ENCODE measurements around the gene JAG1. TPM values are rescaled to one million over a fixed set of nuclear protein-coding genes. Genes with fewer than 3 reads are reported as not detected.

The JAG1 gene
- total RNA-seq, 1 experiment from 2014 or later = 45.2 TPM

DNA sequence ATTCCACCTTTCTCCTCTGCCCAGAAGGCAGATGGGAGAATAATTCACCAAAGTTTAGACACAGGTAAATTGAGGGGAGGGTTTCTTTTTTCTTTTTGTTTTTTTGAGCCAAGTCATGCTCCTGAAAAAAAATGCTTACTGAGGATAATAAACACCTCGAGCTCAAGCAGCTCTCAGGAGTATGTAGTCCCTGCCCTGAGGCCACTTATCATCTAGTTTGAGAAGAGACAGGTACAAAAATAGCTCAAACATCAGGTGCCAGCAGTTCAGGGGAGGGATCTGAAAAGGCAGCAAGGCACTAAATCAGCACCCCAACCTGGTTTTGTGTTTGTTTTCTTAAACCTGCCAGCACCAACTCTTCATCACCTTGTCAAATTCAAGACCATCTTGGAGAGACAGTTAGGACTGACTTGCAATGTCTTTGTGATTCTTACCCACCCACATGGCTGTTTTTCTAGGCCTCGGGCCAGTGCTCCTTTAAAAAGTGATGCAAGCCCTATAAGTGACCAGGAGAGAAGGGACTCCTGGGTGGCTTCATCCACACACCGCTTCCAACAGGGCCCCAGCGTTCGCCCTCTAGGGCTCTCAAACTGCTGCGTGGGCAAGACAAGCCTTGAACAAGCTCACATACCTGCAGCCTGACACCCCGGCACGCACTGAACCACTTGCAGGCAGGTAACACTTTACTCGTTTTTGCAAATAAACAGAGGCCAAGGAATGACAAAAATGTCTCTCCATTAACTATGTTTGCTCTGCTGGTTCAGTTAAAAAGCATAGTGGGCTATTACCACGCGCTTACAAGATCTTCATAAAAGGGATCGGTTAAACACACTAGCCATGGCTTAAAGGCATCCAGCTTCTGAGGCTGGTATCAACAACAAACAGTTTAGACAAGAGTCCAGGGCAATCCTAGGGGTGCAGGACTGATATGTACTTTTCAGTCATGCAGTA is 13.9 kb downstream of the JAG1 start:
- H3K9me3 Mint-ChIP-seq = no peaks in the 10 kb centered on the region
- peak overlapping the region; percentile 95 for H3K27ac Mint-ChIP-seq
- TF ChIP-seq, protein P1, sequence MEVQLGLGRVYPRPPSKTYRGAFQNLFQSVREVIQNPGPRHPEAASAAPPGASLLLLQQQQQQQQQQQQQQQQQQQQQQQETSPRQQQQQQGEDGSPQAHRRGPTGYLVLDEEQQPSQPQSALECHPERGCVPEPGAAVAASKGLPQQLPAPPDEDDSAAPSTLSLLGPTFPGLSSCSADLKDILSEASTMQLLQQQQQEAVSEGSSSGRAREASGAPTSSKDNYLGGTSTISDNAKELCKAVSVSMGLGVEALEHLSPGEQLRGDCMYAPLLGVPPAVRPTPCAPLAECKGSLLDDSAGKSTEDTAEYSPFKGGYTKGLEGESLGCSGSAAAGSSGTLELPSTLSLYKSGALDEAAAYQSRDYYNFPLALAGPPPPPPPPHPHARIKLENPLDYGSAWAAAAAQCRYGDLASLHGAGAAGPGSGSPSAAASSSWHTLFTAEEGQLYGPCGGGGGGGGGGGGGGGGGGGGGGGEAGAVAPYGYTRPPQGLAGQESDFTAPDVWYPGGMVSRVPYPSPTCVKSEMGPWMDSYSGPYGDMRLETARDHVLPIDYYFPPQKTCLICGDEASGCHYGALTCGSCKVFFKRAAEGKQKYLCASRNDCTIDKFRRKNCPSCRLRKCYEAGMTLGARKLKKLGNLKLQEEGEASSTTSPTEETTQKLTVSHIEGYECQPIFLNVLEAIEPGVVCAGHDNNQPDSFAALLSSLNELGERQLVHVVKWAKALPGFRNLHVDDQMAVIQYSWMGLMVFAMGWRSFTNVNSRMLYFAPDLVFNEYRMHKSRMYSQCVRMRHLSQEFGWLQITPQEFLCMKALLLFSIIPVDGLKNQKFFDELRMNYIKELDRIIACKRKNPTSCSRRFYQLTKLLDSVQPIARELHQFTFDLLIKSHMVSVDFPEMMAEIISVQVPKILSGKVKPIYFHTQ (CRISPR knock-in tag; IDR thresholded peaks at IDR 0.05) = no peak
- TF ChIP-seq, protein P2, sequence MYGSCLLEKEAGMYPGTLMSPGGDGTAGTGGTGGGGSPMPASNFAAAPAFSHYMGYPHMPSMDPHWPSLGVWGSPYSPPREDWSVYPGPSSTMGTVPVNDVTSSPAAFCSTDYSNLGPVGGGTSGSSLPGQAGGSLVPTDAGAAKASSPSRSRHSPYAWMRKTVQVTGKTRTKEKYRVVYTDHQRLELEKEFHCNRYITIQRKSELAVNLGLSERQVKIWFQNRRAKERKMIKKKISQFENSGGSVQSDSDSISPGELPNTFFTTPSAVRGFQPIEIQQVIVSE (CRISPR knock-in tag; IDR thresholded peaks at IDR 0.05; ENCODE audit: borderline replicate concordance) = no peak
- ChIA-PET CTCF (interaction anchor here (0.6 to 1.5 kb wide), 5 partner anchors 12 to 546 kb away, joined by 3 to 6 read pairs (median 4); no protein-coding TSS in a partner anchor), POLR2A (interaction anchor here (0.8 kb wide), 1 partner anchor 14 kb away, joined by 3 read pairs; the partner anchor contains the start of gene JAG1)
- peak; percentile 17 for ATAC-seq
- H3K4me1 Mint-ChIP-seq = peaks cover 95% of the 10 kb centered on the region
- H3K4me3 Mint-ChIP-seq = peak overlapping the region; percentile 18; the same call in 1 of the 2 replicates
- H3K27me3 Mint-ChIP-seq (ENCODE audit: low read depth) = no peaks in the 10 kb centered on the region
- peaks cover 79% of the 10 kb centered on the region for H3K36me3 Mint-ChIP-seq
- DNase-seq (ENCODE audit: low spot score) = no peak

DNA sequence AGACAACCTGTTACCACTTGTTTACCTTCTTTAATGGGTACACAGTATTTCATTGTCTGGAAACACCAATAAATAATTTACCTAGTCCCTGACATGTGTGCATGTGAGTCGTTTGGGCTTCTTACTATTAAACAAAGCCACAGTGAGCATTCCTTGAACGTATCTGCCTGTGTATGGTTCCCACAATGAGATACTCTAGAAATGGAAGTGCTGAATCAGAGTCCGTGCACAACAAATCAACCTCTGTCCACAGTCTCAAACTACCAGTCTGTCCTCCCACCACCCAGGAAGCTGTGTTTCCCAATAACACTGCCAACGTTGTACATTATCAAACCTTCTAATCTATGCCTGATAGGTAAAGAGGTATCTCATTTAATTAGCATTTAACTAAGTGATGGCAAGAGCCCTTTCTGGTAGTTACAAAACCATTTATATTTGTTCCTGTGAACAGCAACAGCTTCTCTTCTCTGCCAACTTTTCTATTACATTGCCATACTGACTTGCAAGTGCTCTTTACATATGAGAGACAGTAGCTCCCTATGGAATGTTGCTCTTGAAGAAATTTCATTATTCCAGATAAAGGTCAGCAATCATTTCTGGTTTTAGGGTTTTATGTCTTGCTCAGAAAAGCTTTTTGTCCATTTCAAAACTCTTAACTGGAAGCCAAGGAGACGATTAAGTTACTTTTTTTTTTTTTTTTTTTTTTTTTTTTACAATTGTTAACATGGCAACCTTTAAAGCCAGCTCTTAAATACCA is 14.7 kb downstream of the JAG1 start:
- DNase-seq (ENCODE audit: low spot score) = no peak
- ATAC-seq = no peak
- Mint-ChIP-seq H3K9me3 (no peaks in the 10 kb centered on the region), H3K4me3 (no peak overlapping the region), H3K36me3 (peaks cover 84% of the 10 kb centered on the region), H3K27me3 (ENCODE audit: low read depth) (no peaks in the 10 kb centered on the region), H3K27ac (no peak overlapping the region), H3K4me1 (peaks cover 95% of the 10 kb centered on the region)
- ChIA-PET POLR2A (no interaction called here), CTCF (interaction anchor here (0.6 to 1.5 kb wide), 4 partner anchors 13 to 547 kb away, joined by 3 to 6 read pairs (median 5); no protein-coding TSS in a partner anchor)
- TF ChIP-seq MYBL2 (CRISPR knock-in tag; IDR thresholded peaks at IDR 0.05) = no peak
- TF ChIP-seq, protein P3, sequence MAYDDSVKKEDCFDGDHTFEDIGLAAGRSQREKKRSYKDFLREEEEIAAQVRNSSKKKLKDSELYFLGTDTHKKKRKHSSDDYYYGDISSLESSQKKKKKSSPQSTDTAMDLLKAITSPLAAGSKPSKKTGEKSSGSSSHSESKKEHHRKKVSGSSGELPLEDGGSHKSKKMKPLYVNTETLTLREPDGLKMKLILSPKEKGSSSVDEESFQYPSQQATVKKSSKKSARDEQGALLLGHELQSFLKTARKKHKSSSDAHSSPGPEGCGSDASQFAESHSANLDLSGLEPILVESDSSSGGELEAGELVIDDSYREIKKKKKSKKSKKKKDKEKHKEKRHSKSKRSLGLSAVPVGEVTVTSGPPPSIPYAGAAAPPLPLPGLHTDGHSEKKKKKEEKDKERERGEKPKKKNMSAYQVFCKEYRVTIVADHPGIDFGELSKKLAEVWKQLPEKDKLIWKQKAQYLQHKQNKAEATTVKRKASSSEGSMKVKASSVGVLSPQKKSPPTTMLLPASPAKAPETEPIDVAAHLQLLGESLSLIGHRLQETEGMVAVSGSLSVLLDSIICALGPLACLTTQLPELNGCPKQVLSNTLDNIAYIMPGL (CRISPR knock-in tag; IDR thresholded peaks at IDR 0.05) = no peak
- TF ChIP-seq NR2C2 (CRISPR knock-in tag; IDR thresholded peaks at IDR 0.05) = no peak
- no peak for TF ChIP-seq ZNF396 (CRISPR knock-in tag; IDR thresholded peaks at IDR 0.05; ENCODE audit: borderline replicate concordance)
- TF ChIP-seq NFATC4 (CRISPR knock-in tag; IDR thresholded peaks at IDR 0.05) = no peak
- no peak for TF ChIP-seq ZNF219 (CRISPR knock-in tag; IDR thresholded peaks at IDR 0.05; ENCODE audit: borderline replicate concordance)
- TF ChIP-seq FOXP1 (CRISPR knock-in tag; IDR thresholded peaks at IDR 0.05; ENCODE audit: borderline replicate concordance) = no peak
- TF ChIP-seq GABPB1 (CRISPR knock-in tag; IDR thresholded peaks at IDR 0.05) = no peak
- TF ChIP-seq, protein P4, sequence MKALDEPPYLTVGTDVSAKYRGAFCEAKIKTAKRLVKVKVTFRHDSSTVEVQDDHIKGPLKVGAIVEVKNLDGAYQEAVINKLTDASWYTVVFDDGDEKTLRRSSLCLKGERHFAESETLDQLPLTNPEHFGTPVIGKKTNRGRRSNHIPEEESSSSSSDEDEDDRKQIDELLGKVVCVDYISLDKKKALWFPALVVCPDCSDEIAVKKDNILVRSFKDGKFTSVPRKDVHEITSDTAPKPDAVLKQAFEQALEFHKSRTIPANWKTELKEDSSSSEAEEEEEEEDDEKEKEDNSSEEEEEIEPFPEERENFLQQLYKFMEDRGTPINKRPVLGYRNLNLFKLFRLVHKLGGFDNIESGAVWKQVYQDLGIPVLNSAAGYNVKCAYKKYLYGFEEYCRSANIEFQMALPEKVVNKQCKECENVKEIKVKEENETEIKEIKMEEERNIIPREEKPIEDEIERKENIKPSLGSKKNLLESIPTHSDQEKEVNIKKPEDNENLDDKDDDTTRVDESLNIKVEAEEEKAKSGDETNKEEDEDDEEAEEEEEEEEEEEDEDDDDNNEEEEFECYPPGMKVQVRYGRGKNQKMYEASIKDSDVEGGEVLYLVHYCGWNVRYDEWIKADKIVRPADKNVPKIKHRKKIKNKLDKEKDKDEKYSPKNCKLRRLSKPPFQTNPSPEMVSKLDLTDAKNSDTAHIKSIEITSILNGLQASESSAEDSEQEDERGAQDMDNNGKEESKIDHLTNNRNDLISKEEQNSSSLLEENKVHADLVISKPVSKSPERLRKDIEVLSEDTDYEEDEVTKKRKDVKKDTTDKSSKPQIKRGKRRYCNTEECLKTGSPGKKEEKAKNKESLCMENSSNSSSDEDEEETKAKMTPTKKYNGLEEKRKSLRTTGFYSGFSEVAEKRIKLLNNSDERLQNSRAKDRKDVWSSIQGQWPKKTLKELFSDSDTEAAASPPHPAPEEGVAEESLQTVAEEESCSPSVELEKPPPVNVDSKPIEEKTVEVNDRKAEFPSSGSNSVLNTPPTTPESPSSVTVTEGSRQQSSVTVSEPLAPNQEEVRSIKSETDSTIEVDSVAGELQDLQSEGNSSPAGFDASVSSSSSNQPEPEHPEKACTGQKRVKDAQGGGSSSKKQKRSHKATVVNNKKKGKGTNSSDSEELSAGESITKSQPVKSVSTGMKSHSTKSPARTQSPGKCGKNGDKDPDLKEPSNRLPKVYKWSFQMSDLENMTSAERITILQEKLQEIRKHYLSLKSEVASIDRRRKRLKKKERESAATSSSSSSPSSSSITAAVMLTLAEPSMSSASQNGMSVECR (CRISPR knock-in tag; IDR thresholded peaks at IDR 0.05; ENCODE audit: borderline replicate concordance) = no peak
- no peak for TF ChIP-seq TCF7 (CRISPR knock-in tag; IDR thresholded peaks at IDR 0.05; ENCODE audit: low read depth)
- TF ChIP-seq, protein P5, sequence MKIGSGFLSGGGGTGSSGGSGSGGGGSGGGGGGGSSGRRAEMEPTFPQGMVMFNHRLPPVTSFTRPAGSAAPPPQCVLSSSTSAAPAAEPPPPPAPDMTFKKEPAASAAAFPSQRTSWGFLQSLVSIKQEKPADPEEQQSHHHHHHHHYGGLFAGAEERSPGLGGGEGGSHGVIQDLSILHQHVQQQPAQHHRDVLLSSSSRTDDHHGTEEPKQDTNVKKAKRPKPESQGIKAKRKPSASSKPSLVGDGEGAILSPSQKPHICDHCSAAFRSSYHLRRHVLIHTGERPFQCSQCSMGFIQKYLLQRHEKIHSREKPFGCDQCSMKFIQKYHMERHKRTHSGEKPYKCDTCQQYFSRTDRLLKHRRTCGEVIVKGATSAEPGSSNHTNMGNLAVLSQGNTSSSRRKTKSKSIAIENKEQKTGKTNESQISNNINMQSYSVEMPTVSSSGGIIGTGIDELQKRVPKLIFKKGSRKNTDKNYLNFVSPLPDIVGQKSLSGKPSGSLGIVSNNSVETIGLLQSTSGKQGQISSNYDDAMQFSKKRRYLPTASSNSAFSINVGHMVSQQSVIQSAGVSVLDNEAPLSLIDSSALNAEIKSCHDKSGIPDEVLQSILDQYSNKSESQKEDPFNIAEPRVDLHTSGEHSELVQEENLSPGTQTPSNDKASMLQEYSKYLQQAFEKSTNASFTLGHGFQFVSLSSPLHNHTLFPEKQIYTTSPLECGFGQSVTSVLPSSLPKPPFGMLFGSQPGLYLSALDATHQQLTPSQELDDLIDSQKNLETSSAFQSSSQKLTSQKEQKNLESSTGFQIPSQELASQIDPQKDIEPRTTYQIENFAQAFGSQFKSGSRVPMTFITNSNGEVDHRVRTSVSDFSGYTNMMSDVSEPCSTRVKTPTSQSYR (CRISPR knock-in tag; IDR thresholded peaks at IDR 0.05) = no peak
- TF ChIP-seq ZNF263 (CRISPR knock-in tag; IDR thresholded peaks at IDR 0.05; ENCODE audit: low read depth) = no peak
